ENCODE measurements around the gene NTNG2.

NTNG2 gene

GRCh38 chr9:132232522-132232921 is 70.7 kb downstream of the NTNG2 start:
- H3K4me2 ChIP-seq (ENCODE audit: low read depth, low read length) = no peak overlapping the region
- no peak overlapping the region for H3K4me3 ChIP-seq (ENCODE audit: low read length)
- peaks cover 96% of the 10 kb centered on the region for H3K27me3 ChIP-seq (replicated peaks; ENCODE audit: insufficient read depth, low read length)
- no peaks in the 10 kb centered on the region for H3K9me2 ChIP-seq (replicated peaks; ENCODE audit: insufficient read depth, low read length)
- no peak overlapping the region for H3K27ac ChIP-seq (ENCODE audit: low read length)
- no peaks in the 10 kb centered on the region for H3K4me1 ChIP-seq (ENCODE audit: low read length)
- no peaks in the 10 kb centered on the region for H4K20me1 ChIP-seq (ENCODE audit: insufficient read depth, low read length)
- H3F3A ChIP-seq (ENCODE audit: insufficient read depth, low read length) = no peaks in the 10 kb centered on the region
- H3K36me3 ChIP-seq (replicated peaks; ENCODE audit: insufficient read depth, low read length) = no peaks in the 10 kb centered on the region
- no peaks in the 10 kb centered on the region for H3K79me2 ChIP-seq (ENCODE audit: low read length)
- no peak overlapping the region for H3K9ac ChIP-seq (ENCODE audit: low read length)
- no peak for DNase-seq
- TF ChIP-seq EZH2 (optimal IDR thresholded peaks at IDR 0.05; ENCODE audit: low read depth, low read length) (no peak), EZH2phosphoT487 (IDR thresholded peaks at IDR 0.05; ENCODE audit: low read length) (no peak), CTCF (IDR thresholded peaks at IDR 0.05; ENCODE audit: low read length) (no peak)
- no peaks in the 10 kb centered on the region for H3K9me3 ChIP-seq (replicated peaks; ENCODE audit: insufficient read depth, low read length)
- no peak overlapping the region for H2AFZ ChIP-seq (ENCODE audit: low read length)

DNA sequence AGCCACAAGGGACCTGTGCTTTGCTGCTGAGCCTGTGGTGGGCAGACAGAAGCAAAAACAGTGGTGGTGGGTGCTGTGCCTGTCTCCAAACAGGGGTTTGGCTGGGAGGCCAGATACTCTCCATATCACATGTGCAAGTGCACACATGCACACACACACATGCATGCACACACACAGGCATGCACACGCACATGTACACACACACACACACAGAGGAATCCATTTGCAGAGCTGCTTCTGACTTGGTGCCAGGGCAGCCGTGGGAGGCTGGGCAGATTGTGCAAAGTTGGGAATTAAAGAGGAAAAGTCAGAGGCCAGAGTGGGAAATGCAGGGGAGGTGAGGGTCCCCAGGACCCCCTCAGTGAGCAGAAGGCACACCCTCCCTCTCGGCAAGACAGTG is 71.3 kb downstream of the NTNG2 start:
- no peaks in the 10 kb centered on the region for H3K79me2 ChIP-seq (ENCODE audit: low read length)
- H3K27ac ChIP-seq (ENCODE audit: low read length) = no peak overlapping the region
- H2AFZ ChIP-seq (ENCODE audit: low read length) = no peak overlapping the region
- H3K4me3 ChIP-seq (ENCODE audit: low read length) = no peak overlapping the region
- no peaks in the 10 kb centered on the region for H3K4me1 ChIP-seq (ENCODE audit: low read length)
- H3F3A ChIP-seq (ENCODE audit: insufficient read depth, low read length) = no peaks in the 10 kb centered on the region
- H4K20me1 ChIP-seq (ENCODE audit: insufficient read depth, low read length) = no peaks in the 10 kb centered on the region
- TF ChIP-seq EZH2 (optimal IDR thresholded peaks at IDR 0.05; ENCODE audit: low read depth, low read length) = no peak
- TF ChIP-seq CTCF (IDR thresholded peaks at IDR 0.05; ENCODE audit: low read length) = no peak
- no peak for TF ChIP-seq EZH2phosphoT487 (IDR thresholded peaks at IDR 0.05; ENCODE audit: low read length)
- H3K36me3 ChIP-seq (replicated peaks; ENCODE audit: insufficient read depth, low read length) = no peaks in the 10 kb centered on the region
- H3K9ac ChIP-seq (ENCODE audit: low read length) = no peak overlapping the region
- no peaks in the 10 kb centered on the region for H3K9me2 ChIP-seq (replicated peaks; ENCODE audit: insufficient read depth, low read length)
- no peaks in the 10 kb centered on the region for H3K9me3 ChIP-seq (replicated peaks; ENCODE audit: insufficient read depth, low read length)
- H3K4me2 ChIP-seq (ENCODE audit: low read depth, low read length) = no peak overlapping the region
- DNase-seq = no peak
- peaks cover 93% of the 10 kb centered on the region for H3K27me3 ChIP-seq (replicated peaks; ENCODE audit: insufficient read depth, low read length)

- Histone ChIP-seq H3K27ac (ENCODE audit: low read length) (no peak overlapping the region), H3K4me2 (ENCODE audit: low read depth, low read length) (no peak overlapping the region), H3K9ac (ENCODE audit: low read length) (no peak overlapping the region), H2AFZ (ENCODE audit: low read length) (no peak overlapping the region), H3K27me3 (replicated peaks; ENCODE audit: insufficient read depth, low read length) (peaks cover 93% of the 10 kb centered on the region), H3K9me2 (replicated peaks; ENCODE audit: insufficient read depth, low read length) (no peaks in the 10 kb centered on the region), H3K9me3 (replicated peaks; ENCODE audit: insufficient read depth, low read length) (no peaks in the 10 kb centered on the region), H3K4me3 (ENCODE audit: low read length) (no peak overlapping the region), H3K36me3 (replicated peaks; ENCODE audit: insufficient read depth, low read length) (no peaks in the 10 kb centered on the region), H3K4me1 (ENCODE audit: low read length) (no peaks in the 10 kb centered on the region), H4K20me1 (ENCODE audit: insufficient read depth, low read length) (no peaks in the 10 kb centered on the region), H3F3A (ENCODE audit: insufficient read depth, low read length) (no peaks in the 10 kb centered on the region), H3K79me2 (ENCODE audit: low read length) (no peaks in the 10 kb centered on the region)
- TF ChIP-seq EZH2 (optimal IDR thresholded peaks at IDR 0.05; ENCODE audit: low read depth, low read length) (no peak), CTCF (IDR thresholded peaks at IDR 0.05; ENCODE audit: low read length) (no peak), EZH2phosphoT487 (IDR thresholded peaks at IDR 0.05; ENCODE audit: low read length) (no peak)
- no peak for DNase-seq
These were observed 72.7 kb downstream of the NTNG2 start for GRCh38 chr9:132234535-132234934.
